ENCODE data around the gene APLNR.

DNA sequence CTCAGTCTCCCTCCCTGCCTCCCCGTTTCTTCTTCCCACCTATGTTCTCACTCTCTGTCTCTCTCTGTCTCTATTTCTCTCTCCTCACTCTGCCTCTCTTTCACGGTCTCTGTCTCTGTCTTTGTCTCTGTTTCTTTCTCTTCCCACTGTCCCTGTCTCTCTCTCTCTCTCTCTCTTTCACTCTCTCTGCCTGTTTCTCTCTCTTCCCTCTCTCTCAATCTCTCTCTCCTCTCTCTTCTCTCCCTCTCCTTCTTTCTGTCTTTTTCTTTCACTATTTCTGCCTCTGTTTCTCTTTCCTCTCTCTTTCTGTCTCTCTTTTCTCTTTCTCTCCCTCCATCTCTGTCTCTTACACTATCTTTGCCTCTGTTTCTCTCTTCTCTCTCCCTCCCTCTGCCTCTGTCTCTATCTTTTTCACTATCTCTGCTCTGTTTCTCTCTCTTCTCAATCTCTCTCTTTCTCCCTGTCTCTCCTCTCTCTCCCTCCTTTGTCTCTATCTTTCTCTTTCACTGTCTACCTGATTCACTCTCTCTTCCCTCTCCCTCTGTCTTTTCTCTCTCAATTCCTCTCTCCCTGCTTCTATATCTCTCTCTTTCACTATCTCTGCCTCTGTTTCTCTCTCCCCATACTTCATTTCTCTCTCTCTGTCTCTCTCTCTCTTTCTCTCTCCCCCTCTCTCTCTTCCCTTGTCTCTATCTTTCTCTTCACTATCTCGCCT is 5.4 kb downstream of the APLNR start:
- TF ChIP-seq TAF1 (IDR thresholded peaks at IDR 0.05; ENCODE audit: borderline replicate concordance, insufficient read depth, low read length) = no peak
- TF ChIP-seq, protein P1, sequence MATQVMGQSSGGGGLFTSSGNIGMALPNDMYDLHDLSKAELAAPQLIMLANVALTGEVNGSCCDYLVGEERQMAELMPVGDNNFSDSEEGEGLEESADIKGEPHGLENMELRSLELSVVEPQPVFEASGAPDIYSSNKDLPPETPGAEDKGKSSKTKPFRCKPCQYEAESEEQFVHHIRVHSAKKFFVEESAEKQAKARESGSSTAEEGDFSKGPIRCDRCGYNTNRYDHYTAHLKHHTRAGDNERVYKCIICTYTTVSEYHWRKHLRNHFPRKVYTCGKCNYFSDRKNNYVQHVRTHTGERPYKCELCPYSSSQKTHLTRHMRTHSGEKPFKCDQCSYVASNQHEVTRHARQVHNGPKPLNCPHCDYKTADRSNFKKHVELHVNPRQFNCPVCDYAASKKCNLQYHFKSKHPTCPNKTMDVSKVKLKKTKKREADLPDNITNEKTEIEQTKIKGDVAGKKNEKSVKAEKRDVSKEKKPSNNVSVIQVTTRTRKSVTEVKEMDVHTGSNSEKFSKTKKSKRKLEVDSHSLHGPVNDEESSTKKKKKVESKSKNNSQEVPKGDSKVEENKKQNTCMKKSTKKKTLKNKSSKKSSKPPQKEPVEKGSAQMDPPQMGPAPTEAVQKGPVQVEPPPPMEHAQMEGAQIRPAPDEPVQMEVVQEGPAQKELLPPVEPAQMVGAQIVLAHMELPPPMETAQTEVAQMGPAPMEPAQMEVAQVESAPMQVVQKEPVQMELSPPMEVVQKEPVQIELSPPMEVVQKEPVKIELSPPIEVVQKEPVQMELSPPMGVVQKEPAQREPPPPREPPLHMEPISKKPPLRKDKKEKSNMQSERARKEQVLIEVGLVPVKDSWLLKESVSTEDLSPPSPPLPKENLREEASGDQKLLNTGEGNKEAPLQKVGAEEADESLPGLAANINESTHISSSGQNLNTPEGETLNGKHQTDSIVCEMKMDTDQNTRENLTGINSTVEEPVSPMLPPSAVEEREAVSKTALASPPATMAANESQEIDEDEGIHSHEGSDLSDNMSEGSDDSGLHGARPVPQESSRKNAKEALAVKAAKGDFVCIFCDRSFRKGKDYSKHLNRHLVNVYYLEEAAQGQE (IDR thresholded peaks at IDR 0.05; ENCODE audit: insufficient read depth in 1 of 2, low read depth in 2 of 2, low read length in 2 of 2) = no peak
